ENCODE data around the gene SLC16A4. TPM values are rescaled to one million over a fixed set of nuclear protein-coding genes. Genes with fewer than 3 reads are reported as not detected.

Gene SLC16A4
- total RNA-seq, 1 donor from 2014 or later, result 14.8 TPM

DNA sequence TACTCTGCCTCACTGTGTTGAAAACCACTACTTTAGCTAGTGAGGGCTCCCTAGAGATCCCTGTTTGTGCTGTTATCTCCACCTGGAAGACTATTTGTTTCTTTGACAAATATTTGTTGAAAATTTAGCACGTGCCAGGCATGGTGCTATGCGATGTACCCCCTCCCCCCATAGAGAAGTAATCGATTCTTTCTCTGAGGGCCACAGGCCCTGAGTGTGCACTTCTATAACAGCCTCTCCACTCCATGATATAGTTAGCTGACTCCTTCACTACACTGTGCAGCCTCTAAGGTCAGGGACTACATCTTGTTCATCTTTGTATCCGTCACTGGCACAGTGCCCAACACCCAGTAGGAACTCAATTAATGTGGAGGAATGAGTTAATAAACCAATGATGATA lies 69.0 kb downstream of the SLC16A4 start:
- Mint-ChIP-seq H3K27me3 (ENCODE audit: low read depth, unreplicated experiment) (peaks cover 5% of the 10 kb centered on the region), H3K9me3 (ENCODE audit: unreplicated experiment) (peaks cover 4% of the 10 kb centered on the region), H3K4me1 (ENCODE audit: low read depth, unreplicated experiment) (no peaks in the 10 kb centered on the region), H3K4me3 (ENCODE audit: unreplicated experiment) (no peak overlapping the region), H3K27ac (ENCODE audit: unreplicated experiment) (no peak overlapping the region), H3K36me3 (ENCODE audit: low read depth, unreplicated experiment) (no peaks in the 10 kb centered on the region)
- Histone ChIP-seq H3K4me3 (ENCODE audit: insufficient read depth, low read depth, low read length) (no peak overlapping the region), H3K27me3 (ENCODE audit: insufficient read depth, low read length) (no peaks in the 10 kb centered on the region), H3K36me3 (ENCODE audit: insufficient read depth, low read length) (no peaks in the 10 kb centered on the region), H2AFZ (ENCODE audit: low read depth, low read length) (no peak overlapping the region), H3K9me3 (ENCODE audit: insufficient read depth, low read depth, low read length) (no peaks in the 10 kb centered on the region), H3K9ac (ENCODE audit: low read length) (no peak overlapping the region), H3K4me2 (ENCODE audit: low read length) (no peak overlapping the region), H3K4me1 (ENCODE audit: insufficient read depth, low read length) (no peaks in the 10 kb centered on the region), H4K20me1 (ENCODE audit: insufficient read depth, low read length) (no peaks in the 10 kb centered on the region), H3K27ac (ENCODE audit: low read depth, low read length) (no peak overlapping the region), H3K79me2 (ENCODE audit: insufficient read depth, low read length) (no peaks in the 10 kb centered on the region)
- FAIRE-seq (no peak), DNase-seq (ENCODE audit: low read depth) (no peak)
- TF ChIP-seq EZH2 (IDR thresholded peaks at IDR 0.05; ENCODE audit: insufficient read depth, low read length) (no peak), CTCF (IDR thresholded peaks at IDR 0.05; ENCODE audit: insufficient read depth, low read depth, low read length) (no peak)

DNA sequence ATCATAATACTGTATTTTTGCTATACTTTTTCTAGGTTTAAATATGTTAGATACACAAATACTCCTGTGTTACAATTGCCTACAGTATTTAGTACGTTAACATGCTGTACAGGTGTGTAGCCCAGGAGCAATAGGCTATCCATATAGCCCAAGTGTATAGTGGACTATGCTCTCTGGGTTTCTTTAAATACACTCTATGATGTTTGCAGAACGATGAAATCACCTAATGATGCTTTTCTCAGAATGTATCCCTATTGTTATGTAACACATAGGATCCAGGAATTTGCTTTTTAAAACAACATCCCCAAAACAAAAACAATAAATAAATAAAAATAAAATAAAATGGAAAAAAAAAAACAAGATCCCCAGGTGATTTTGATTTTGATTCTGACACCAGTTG lies 69.8 kb downstream of the SLC16A4 start:
- H3K27me3 Mint-ChIP-seq (ENCODE audit: low read depth, unreplicated experiment), result peaks cover 9% of the 10 kb centered on the region
- Histone ChIP-seq H3K79me2 (ENCODE audit: insufficient read depth, low read length) (no peaks in the 10 kb centered on the region), H3K4me3 (ENCODE audit: insufficient read depth, low read depth, low read length) (no peak overlapping the region), H3K4me2 (ENCODE audit: low read length) (no peak overlapping the region), H3K27ac (ENCODE audit: low read depth, low read length) (no peak overlapping the region), H3K27me3 (ENCODE audit: insufficient read depth, low read length) (no peaks in the 10 kb centered on the region), H3K9me3 (ENCODE audit: insufficient read depth, low read depth, low read length) (no peaks in the 10 kb centered on the region), H3K36me3 (ENCODE audit: insufficient read depth, low read length) (no peaks in the 10 kb centered on the region), H4K20me1 (ENCODE audit: insufficient read depth, low read length) (no peaks in the 10 kb centered on the region), H3K4me1 (ENCODE audit: insufficient read depth, low read length) (no peaks in the 10 kb centered on the region), H3K9ac (ENCODE audit: low read length) (no peak overlapping the region), H2AFZ (ENCODE audit: low read depth, low read length) (no peak overlapping the region)
- H3K4me3 Mint-ChIP-seq (ENCODE audit: unreplicated experiment), result no peak overlapping the region
- no peaks in the 10 kb centered on the region for H3K36me3 Mint-ChIP-seq (ENCODE audit: low read depth, unreplicated experiment)
- H3K9me3 Mint-ChIP-seq (ENCODE audit: unreplicated experiment), result peaks cover 4% of the 10 kb centered on the region
- FAIRE-seq, result no peak
- no peaks in the 10 kb centered on the region for H3K4me1 Mint-ChIP-seq (ENCODE audit: low read depth, unreplicated experiment)
- DNase-seq (ENCODE audit: low read depth), result no peak
- H3K27ac Mint-ChIP-seq (ENCODE audit: unreplicated experiment), result no peak overlapping the region
- TF ChIP-seq EZH2 (IDR thresholded peaks at IDR 0.05; ENCODE audit: insufficient read depth, low read length) (no peak), CTCF (IDR thresholded peaks at IDR 0.05; ENCODE audit: insufficient read depth, low read depth, low read length) (no peak)

- no peaks in the 10 kb centered on the region for H4K20me1 ChIP-seq (ENCODE audit: insufficient read depth, low read length)
- no peaks in the 10 kb centered on the region for H3K79me2 ChIP-seq (ENCODE audit: insufficient read depth, low read length)
- H3K36me3 ChIP-seq (ENCODE audit: insufficient read depth, low read length), result no peaks in the 10 kb centered on the region
- Mint-ChIP-seq H3K27me3 (ENCODE audit: low read depth, unreplicated experiment) (peaks cover 9% of the 10 kb centered on the region), H3K36me3 (ENCODE audit: low read depth, unreplicated experiment) (no peaks in the 10 kb centered on the region), H3K4me1 (ENCODE audit: low read depth, unreplicated experiment) (no peaks in the 10 kb centered on the region), H3K4me3 (ENCODE audit: unreplicated experiment) (no peak overlapping the region), H3K9me3 (ENCODE audit: unreplicated experiment) (peaks cover 4% of the 10 kb centered on the region), H3K27ac (ENCODE audit: unreplicated experiment) (no peak overlapping the region)
- DNase-seq (ENCODE audit: low read depth) (no peak), FAIRE-seq (no peak)
- H3K4me1 ChIP-seq (ENCODE audit: insufficient read depth, low read length), result no peaks in the 10 kb centered on the region
- H3K27ac ChIP-seq (ENCODE audit: low read depth, low read length), result no peak overlapping the region
- no peak overlapping the region for H3K4me3 ChIP-seq (ENCODE audit: insufficient read depth, low read depth, low read length)
- H3K9ac ChIP-seq (ENCODE audit: low read length), result no peak overlapping the region
- H3K9me3 ChIP-seq (ENCODE audit: insufficient read depth, low read depth, low read length), result no peaks in the 10 kb centered on the region
- H3K27me3 ChIP-seq (ENCODE audit: insufficient read depth, low read length), result no peaks in the 10 kb centered on the region
- H3K4me2 ChIP-seq (ENCODE audit: low read length), result no peak overlapping the region
- H2AFZ ChIP-seq (ENCODE audit: low read depth, low read length), result no peak overlapping the region
- TF ChIP-seq CTCF (IDR thresholded peaks at IDR 0.05; ENCODE audit: insufficient read depth, low read depth, low read length), result no peak
- TF ChIP-seq EZH2 (IDR thresholded peaks at IDR 0.05; ENCODE audit: insufficient read depth, low read length), result no peak
These were observed 70.7 kb downstream of the SLC16A4 start for GRCh38 chr1:110320168-110320518.
